GM18499 (cell line): Measurements from ENCODE around the gene ST6GALNAC3.
"Not testable (repeated sequence)": the region's sequence is repeated elsewhere in the genome, so short reads cannot be mapped to it uniquely, and the experiment has no call there.

ENCODE experiments used
- ATAC-seq: cut with Tn5 transposase; IDR thresholded peaks from one replicate; pipeline ENCODE4 v1.9.1; 2021; ENCODE audit warnings: moderate number of reproducible peaks; ENCODE audit not compliant: insufficient read depth, unreplicated experiment

ST6GALNAC3 gene

GRCh38 chr1:76103034-76103433, 28.5 kb downstream of the ST6GALNAC3 start:
- no peak for ATAC-seq

GRCh38 chr1:76105372-76105771, 30.8 kb downstream of the ST6GALNAC3 start:
- ATAC-seq, result no peak

GRCh38 chr1:76106251-76106650, 31.7 kb downstream of the ST6GALNAC3 start:
- ATAC-seq, result no peak

GRCh38 chr1:76106719-76107235, 32.2 kb downstream of the ST6GALNAC3 start:
- ATAC-seq, result no peak

- ATAC-seq, result no peak
Observed at GRCh38 chr1:76109404-76109803, 34.9 kb downstream of the ST6GALNAC3 start.

- no peak for ATAC-seq
Observed at GRCh38 chr1:76109901-76110560, 35.5 kb downstream of the ST6GALNAC3 start.

GRCh38 chr1:76110666-76111065, 36.1 kb downstream of the ST6GALNAC3 start:
- no peak for ATAC-seq

GRCh38 chr1:76112321-76112720, 37.8 kb downstream of the ST6GALNAC3 start:
- ATAC-seq, result not testable (repeated sequence)

- ATAC-seq, result no peak
Observed at GRCh38 chr1:76113446-76113845, 38.9 kb downstream of the ST6GALNAC3 start.

GRCh38 chr1:76115171-76115570, 40.6 kb downstream of the ST6GALNAC3 start:
- ATAC-seq, result no peak

GRCh38 chr1:76121850-76122249, 47.3 kb downstream of the ST6GALNAC3 start:
- no peak for ATAC-seq

- ATAC-seq, result no peak
Observed at GRCh38 chr1:76122271-76122670, 47.7 kb downstream of the ST6GALNAC3 start.

GRCh38 chr1:76123411-76124064, 49.0 kb downstream of the ST6GALNAC3 start:
- not testable (repeated sequence) for ATAC-seq

GRCh38 chr1:76124196-76124595, 49.6 kb downstream of the ST6GALNAC3 start:
- ATAC-seq, result no peak

- no peak for ATAC-seq
Observed at GRCh38 chr1:76125473-76126219, 51.1 kb downstream of the ST6GALNAC3 start.

GRCh38 chr1:76128096-76128495, 53.5 kb downstream of the ST6GALNAC3 start:
- ATAC-seq, result no peak

- ATAC-seq, result no peak
Observed at GRCh38 chr1:76129731-76130130, 55.2 kb downstream of the ST6GALNAC3 start.

- no peak for ATAC-seq
Observed at GRCh38 chr1:76130992-76131391, 56.4 kb downstream of the ST6GALNAC3 start.

GRCh38 chr1:76133977-76134376, 59.4 kb downstream of the ST6GALNAC3 start:
- ATAC-seq, result no peak

GRCh38 chr1:76135835-76136234, 61.3 kb downstream of the ST6GALNAC3 start:
- no peak for ATAC-seq

GRCh38 chr1:76136894-76137293, 62.3 kb downstream of the ST6GALNAC3 start:
- ATAC-seq, result no peak
